Endodermal cell (in vitro differentiated cells): ENCODE measurements around the gene FAM228B. TPM values are rescaled to one million over a fixed set of nuclear protein-coding genes. Genes with fewer than 3 reads are reported as not detected.

ENCODE experiments used
- DNase-seq: peaks from one replicate; pipeline ENCODE4 v3.0.0-alpha.2; 2017
- H3K27ac ChIP-seq: 2 replicates; pipeline ENCODE4 v1.5.1; 2013; ENCODE audit warnings: mild to moderate bottlenecking, low read depth, low read length, moderate library complexity
- H3K27me3 ChIP-seq: 2 replicates; pipeline ENCODE4 v1.6.1; 2013; ENCODE audit warnings: mild to moderate bottlenecking, low read length, moderate library complexity; ENCODE audit not compliant: insufficient read depth, control insufficient read depth, poor library complexity, severe bottlenecking
- H3K36me3 ChIP-seq: 2 replicates; pipeline ENCODE4 v1.7.0; 2013; ENCODE audit warnings: mild to moderate bottlenecking, low read length, moderate library complexity; ENCODE audit not compliant: control insufficient read depth, insufficient read depth
- H3K4me1 ChIP-seq: one replicate; pipeline ENCODE4 v1.7.0; 2013; ENCODE audit warnings: low read length; ENCODE audit not compliant: control insufficient read depth, insufficient read depth
- H3K4me3 ChIP-seq: 2 replicates; pipeline ENCODE4 v1.5.1; 2013; ENCODE audit warnings: mild to moderate bottlenecking, low read length, moderate library complexity
- H3K9ac ChIP-seq: 2 replicates; pipeline ENCODE4 v1.6.1; 2013; ENCODE audit warnings: mild to moderate bottlenecking, low read length, moderate library complexity; ENCODE audit not compliant: poor library complexity, severe bottlenecking; ENCODE audit errors: extremely low read depth
- H3K9me3 ChIP-seq: 2 replicates; pipeline ENCODE4 v1.6.1; 2013; ENCODE audit warnings: mild to moderate bottlenecking, low read length, moderate library complexity; ENCODE audit not compliant: control insufficient read depth
- H3K27ac Mint-ChIP-seq: 2 replicates; pipeline ENCODE4 v1.8.0; 2020; ENCODE audit warnings: mixed read lengths
- H3K27me3 Mint-ChIP-seq: 2 replicates; pipeline ENCODE4 v1.8.0; 2021; ENCODE audit warnings: mild to moderate bottlenecking, mixed read lengths; ENCODE audit not compliant: insufficient read depth
- H3K36me3 Mint-ChIP-seq: 2 replicates; pipeline ENCODE4 v1.8.0; 2020; ENCODE audit warnings: low read depth, mixed read lengths
- H3K4me1 Mint-ChIP-seq: 2 replicates; pipeline ENCODE4 v1.8.0; 2020; ENCODE audit warnings: mixed read lengths
- H3K4me3 Mint-ChIP-seq: 2 replicates; pipeline ENCODE4 v1.8.0; 2020; ENCODE audit warnings: mild to moderate bottlenecking, moderate library complexity, mixed read lengths
- H3K9me3 Mint-ChIP-seq: 2 replicates; pipeline ENCODE4 v1.8.0; 2020; ENCODE audit warnings: mild to moderate bottlenecking, mixed read lengths
- CTCF ChIP-seq: fragments of 200-600 bp; sonication (generic); conservative IDR thresholded peaks from 2 replicates; pipeline ENCODE4 v1.5.0; 2021; ENCODE audit warnings: antibody characterized with exemption, mild to moderate bottlenecking
- WGBS, 2 experiments: methylation state at CpG; one replicate each; pipeline versions ENCODE4 v1.1.5 to v1.1.7; 2013; ENCODE audit warnings: missing lambda C conversion rate in 2 of 2, mixed read lengths in 1 of 2; ENCODE audit not compliant: insufficient coverage in 1 of 2, insufficient read length in 1 of 2; 5-methylcytosine and 5-hydroxymethylcytosine counted together
- total RNA-seq, 2 donors: library from RNA; stranded (reverse); fragmentation: NEBNext Ultra II Directional in 1 of 2; extraction: Animal tissue kit (Norgen Biotek cat#: 25700) in 1 of 2; gene quantifications; 2 replicates in 1 of 2; 3 replicates in 1 of 2; pipeline ENCODE4 v1.2.1, GENCODE V29; 2021

The FAM228B gene
- total RNA-seq, 2 donors from 2014 or later = 13.2 to 14.6 TPM

- WGBS, 2 experiments = 86 to 87% methylated on average over 10 to 11 of the region's 11 CpGs
Measured at GRCh38 chr2:24207359-24207758, 84.1 kb downstream of the FAM228B start.

GRCh38 chr2:24208490-24208889, 85.2 kb downstream of the FAM228B start:
- Mint-ChIP-seq H3K9me3 (no peaks in the 10 kb centered on the region), H3K27ac (no peak overlapping the region), H3K27me3 (peaks cover 76% of the 10 kb centered on the region), H3K4me3 (no peak overlapping the region), H3K4me1 (no peaks in the 10 kb centered on the region), H3K36me3 (peaks cover 32% of the 10 kb centered on the region)
- H3K27me3 ChIP-seq = peaks cover 95% of the 10 kb centered on the region
- no peak for DNase-seq
- 96% methylated on average over 15 to 16 of the region's 16 CpGs for WGBS, 2 experiments
- H3K4me1 ChIP-seq = no peaks in the 10 kb centered on the region
- no peak overlapping the region for H3K27ac ChIP-seq
- H3K9me3 ChIP-seq = no peaks in the 10 kb centered on the region
- no peak overlapping the region for H3K4me3 ChIP-seq
- no peaks in the 10 kb centered on the region for H3K36me3 ChIP-seq
- no peak overlapping the region for H3K9ac ChIP-seq
- TF ChIP-seq CTCF = no peak

More at GRCh38 chr2:24207359-24207758, 84.1 kb downstream of the FAM228B start:
- no peaks in the 10 kb centered on the region for H3K36me3 ChIP-seq
- no peak overlapping the region for H3K4me3 Mint-ChIP-seq
- no peak overlapping the region for H3K9ac ChIP-seq
- H3K27ac Mint-ChIP-seq = no peak overlapping the region
- no peaks in the 10 kb centered on the region for H3K9me3 Mint-ChIP-seq
- no peak for DNase-seq
- no peak for TF ChIP-seq CTCF
- peaks cover 95% of the 10 kb centered on the region for H3K27me3 ChIP-seq
- H3K4me3 ChIP-seq = no peak overlapping the region
- H3K4me1 Mint-ChIP-seq = no peaks in the 10 kb centered on the region
- no peaks in the 10 kb centered on the region for H3K4me1 ChIP-seq
- H3K27me3 Mint-ChIP-seq = peaks cover 73% of the 10 kb centered on the region
- H3K36me3 Mint-ChIP-seq = peaks cover 33% of the 10 kb centered on the region
- H3K9me3 ChIP-seq = no peaks in the 10 kb centered on the region
- H3K27ac ChIP-seq = no peak overlapping the region

- H3K27ac Mint-ChIP-seq = peak overlapping the region; percentile 59
- H3K36me3 Mint-ChIP-seq = peaks cover 22% of the 10 kb centered on the region
- 94 to 97% methylated on average over 12 to 17 of the region's 17 CpGs for WGBS, 2 experiments
- no peaks in the 10 kb centered on the region for H3K9me3 ChIP-seq
- peaks cover 70% of the 10 kb centered on the region for H3K27me3 Mint-ChIP-seq
- no peak overlapping the region for H3K27ac ChIP-seq
- no peaks in the 10 kb centered on the region for H3K4me1 Mint-ChIP-seq
- no peak overlapping the region for H3K4me3 ChIP-seq
- no peaks in the 10 kb centered on the region for H3K9me3 Mint-ChIP-seq
- H3K9ac ChIP-seq = no peak overlapping the region
- H3K27me3 ChIP-seq = peaks cover 95% of the 10 kb centered on the region
- no peak for TF ChIP-seq CTCF
- H3K36me3 ChIP-seq = no peaks in the 10 kb centered on the region
- H3K4me3 Mint-ChIP-seq = no peak overlapping the region
- no peak for DNase-seq
- no peaks in the 10 kb centered on the region for H3K4me1 ChIP-seq
Measured at GRCh38 chr2:24209389-24210105, 86.3 kb downstream of the FAM228B start.
